ENCODE measurements around the gene GOLGA6L9.
"Not testable (repeated sequence)": the region's sequence is repeated elsewhere in the genome, so short reads cannot be mapped to it uniquely, and the experiment has no call there.

DNA sequence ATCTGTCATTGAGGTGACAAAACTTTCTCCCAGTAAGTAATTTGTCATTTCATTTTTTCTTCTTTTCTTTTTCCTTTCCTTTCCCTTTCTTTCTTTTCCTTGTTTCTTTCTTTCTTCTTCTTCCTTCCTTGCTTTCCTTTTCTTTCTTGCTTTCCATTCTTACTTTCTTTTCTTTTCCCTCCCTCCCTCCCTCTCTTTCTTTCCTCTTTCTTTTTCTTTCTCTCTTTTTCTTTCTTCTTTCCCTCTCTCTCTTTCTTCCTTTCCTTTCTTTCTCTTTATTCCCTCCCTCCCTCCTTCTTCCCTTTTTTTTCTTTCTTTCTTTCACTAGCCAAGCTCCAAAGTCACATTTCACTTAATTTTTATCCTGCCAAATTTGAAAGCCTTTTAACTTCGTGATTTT lies 2.5 kb upstream of the GOLGA6L9 start:
- TF ChIP-seq REST (IDR thresholded peaks at IDR 0.05; ENCODE audit: insufficient read depth in 1 of 2, low read depth in 2 of 2, low read length in 1 of 2); CTCF (IDR thresholded peaks at IDR 0.05): not testable (repeated sequence)

Data from Panc1 (cell line).